HepG2 (cell line): ENCODE results near the gene DEDD2. TPM values are rescaled to one million over a fixed set of nuclear protein-coding genes. Genes with fewer than 3 reads are reported as not detected.

Experiments
- CHD2 ChIP-seq: IDR thresholded peaks from 2 replicates; pipeline ENCODE4 v1.6.1; 2011; ENCODE audit warnings: low read depth, low read length, improper control_type of control experiment
- CREM ChIP-seq, 2 experiments: sonication (generic) in 1 of 2; formaldehyde crosslinking in 1 of 2; IDR thresholded peaks; 2 replicates each; pipeline versions ENCODE4 v1.4.0 to v1.6.1; 2016 to 2020; ENCODE audit warnings: antibody characterized with exemption in 1 of 2, mild to moderate bottlenecking in 1 of 2, missing genetic modification reagents in 1 of 2
- HNRNPL ChIP-seq: fragments of 200-400 bp; formaldehyde crosslinking; IDR thresholded peaks from 2 replicates; pipeline ENCODE4 v1.6.1; 2017; ENCODE audit warnings: mild to moderate bottlenecking, low read depth, low read length
- IKZF5 ChIP-seq: IDR thresholded peaks from 2 replicates; pipeline ENCODE4 v1.6.1; 2018; ENCODE audit warnings: missing genetic modification reagents, mild to moderate bottlenecking, missing compliant biosample characterization
- MYNN ChIP-seq: sonication (generic); formaldehyde crosslinking; IDR thresholded peaks from 2 replicates; pipeline ENCODE4 v1.4.0; 2020; ENCODE audit warnings: mild to moderate bottlenecking, low read depth, missing genetic modification reagents
- NFKB2 ChIP-seq: sonication (generic); formaldehyde crosslinking; IDR thresholded peaks from 2 replicates; pipeline ENCODE4 v1.4.0; 2020; ENCODE audit warnings: missing genetic modification reagents, borderline replicate concordance
- PCBP2 ChIP-seq: fragments of 200-400 bp; formaldehyde crosslinking; optimal IDR thresholded peaks from 2 replicates; pipeline ENCODE3; 2018; ENCODE audit warnings: low read length, low read depth; ENCODE audit not compliant: poor library complexity, severe bottlenecking
- RBFOX2 ChIP-seq: fragments of 200-400 bp; formaldehyde crosslinking; IDR thresholded peaks from 2 replicates; pipeline ENCODE4 v1.6.1; 2017; ENCODE audit warnings: low read depth, mild to moderate bottlenecking, low read length
- RBM39 ChIP-seq: fragments of 200-400 bp; formaldehyde crosslinking; IDR thresholded peaks from one replicate; pipeline ENCODE4 v1.6.1; 2018; ENCODE audit warnings: antibody characterized with exemption, mild to moderate bottlenecking, low read depth, low read length; ENCODE audit not compliant: poor library complexity, severe bottlenecking
- ZFX ChIP-seq: sonication (generic); formaldehyde crosslinking; IDR thresholded peaks from 2 replicates; pipeline ENCODE4 v1.4.0; 2020; ENCODE audit warnings: mild to moderate bottlenecking, low read depth, missing genetic modification reagents, moderate library complexity
- ZNF609 ChIP-seq: sonication (generic); formaldehyde crosslinking; IDR thresholded peaks from 2 replicates; pipeline ENCODE4 v1.4.0; 2020; ENCODE audit warnings: mild to moderate bottlenecking, missing genetic modification reagents, borderline replicate concordance
- polyA plus RNA-seq, 8 experiments: library from polyadenylated mRNA; depleted of rRNA in 3 of 8; stranded (reverse) in 7 of 8; unstranded in 1 of 8; fragments of >200 nt; fragmentation: Illumina TruSeq in 4 of 8; extraction: Trizol in 4 of 8; gene quantifications; 2 replicates each; pipeline versions ENCODE4 v1.2.1 to v1.2.3, GENCODE V29; 2011 to 2016; ENCODE audit warnings: low read depth in 4 of 8, missing spikeins in 1 of 8, mixed read lengths in 1 of 8; ENCODE audit not compliant: insufficient read depth in 1 of 8
- total RNA-seq, 5 experiments: library from RNA; depleted of rRNA; stranded (reverse); fragments of >200 nt; fragmentation: Illumina TruSeq; extraction: Trizol; gene quantifications; 2 replicates each; pipeline ENCODE4 v1.2.3, GENCODE V29; 2016; ENCODE audit warnings: low read depth in 1 of 5

DEDD2 gene
- total and polyA plus RNA-seq, 2 of the 13 experiments (the other 11 are each of a cell fraction or from before 2014, with no cell fraction given), result 19.2 to 24.7 TPM

GRCh38 chr19:42244347-42245220, 27.1 kb upstream of the DEDD2 start (continued):
- peak; percentile 70 for TF ChIP-seq PCBP2
- no peak for TF ChIP-seq MYNN
- peak; percentile 81 for TF ChIP-seq CHD2
- TF ChIP-seq ZFX (CRISPR knock-in tag), result peak; percentile 56; the same call in 1 of the 2 replicates
- no peak for TF ChIP-seq HNRNPL
- TF ChIP-seq CREM (IDR thresholded peaks at IDR 0.05), result peak; percentile 100
- no peak; the same call in 1 of the 2 replicates for TF ChIP-seq CREM (CRISPR knock-in tag; IDR thresholded peaks at IDR 0.05)
- TF ChIP-seq RBM39, result no peak
- TF ChIP-seq NFKB2 (CRISPR knock-in tag), result peak; percentile 63; the same call in 1 of the 2 replicates
- TF ChIP-seq RBFOX2, result peak; percentile 47; the same call in 1 of the 2 replicates
- no peak for TF ChIP-seq ZNF609 (CRISPR knock-in tag)
- TF ChIP-seq IKZF5 (CRISPR knock-in tag), result peak; percentile 26; the same call in 1 of the 2 replicates
